ENCODE results near the gene DNER.
"Not testable (repeated sequence)": the region's sequence is repeated elsewhere in the genome, so short reads cannot be mapped to it uniquely, and the experiment has no call there.

Gene DNER

DNA sequence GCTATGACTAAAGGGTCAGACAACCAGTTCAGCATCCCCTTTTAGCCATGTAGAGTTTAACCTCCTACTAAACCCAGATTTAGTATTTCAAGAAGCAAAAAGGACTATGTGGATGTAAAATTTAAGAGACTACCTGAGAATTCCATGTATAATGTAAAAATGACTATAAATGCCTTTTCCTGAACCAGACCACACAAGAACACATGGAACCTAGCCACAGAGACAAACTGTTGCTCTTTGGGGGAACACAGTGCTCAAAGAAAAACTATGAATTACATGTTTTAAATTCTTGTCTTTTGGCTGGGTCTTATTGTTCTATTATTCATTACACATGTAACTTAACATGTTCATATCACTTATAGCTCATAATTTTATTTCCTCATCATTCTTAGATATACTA is 192.8 kb downstream of the DNER start:
- TF ChIP-seq CTCF (IDR thresholded peaks at IDR 0.05; ENCODE audit: low read depth, low read length, missing control alignments), result no peak

GRCh38 chr2:229520691-229521096 is 193.7 kb downstream of the DNER start:
- no peak for TF ChIP-seq CTCF (IDR thresholded peaks at IDR 0.05; ENCODE audit: low read depth, low read length, missing control alignments)
- DNase-seq (ENCODE audit: low read depth), result no peak
- H3K4me3 ChIP-seq (ENCODE audit: low read depth, low read length), result no peak overlapping the region
- in situ Hi-C loops (cut with HindIII; ENCODE audit: low sequenced_read_pairs), result no loop called here

More for the DNA sequence above, 192.8 kb downstream of the DNER start:
- DNase-seq (ENCODE audit: low read depth), result no peak
- no peak overlapping the region for H3K4me3 ChIP-seq (ENCODE audit: low read depth, low read length)
- in situ Hi-C loops (cut with HindIII; ENCODE audit: low sequenced_read_pairs), result no loop called here

DNA sequence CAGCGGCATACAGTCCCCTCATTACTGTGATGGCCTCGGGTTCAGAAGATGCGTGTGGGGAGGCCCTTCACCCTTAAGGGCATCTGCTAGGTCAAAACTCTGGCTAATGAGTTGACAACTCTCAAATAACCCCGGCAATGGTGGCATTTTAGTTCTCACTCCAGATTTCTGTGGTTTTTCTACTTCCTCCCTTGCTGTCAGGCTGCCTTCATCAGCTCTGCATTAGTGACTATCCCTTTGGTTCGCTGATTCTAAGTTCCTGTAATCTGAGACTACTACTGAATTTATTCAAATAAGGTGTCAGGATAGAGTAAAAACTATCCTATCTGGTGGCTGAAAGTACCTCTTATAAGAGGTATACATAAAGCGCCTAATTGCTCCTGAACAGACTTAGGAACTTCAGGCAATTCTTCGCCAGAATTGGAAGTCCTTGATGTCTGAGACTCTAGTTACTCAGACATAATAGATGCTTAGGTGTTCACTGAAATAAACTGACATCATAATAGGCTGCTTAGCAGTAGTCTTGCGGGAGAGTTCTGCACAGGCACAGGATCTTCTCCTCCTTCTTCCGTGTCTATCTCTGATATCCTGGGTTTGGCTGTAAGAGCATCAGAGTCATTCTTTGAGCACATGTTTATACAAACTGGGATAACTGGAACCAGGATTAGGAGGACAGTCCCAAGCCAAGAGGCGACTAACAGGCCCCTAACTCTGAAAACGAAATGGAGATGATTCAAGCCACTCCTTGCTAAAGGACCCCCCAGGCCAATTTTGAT is 194.5 kb downstream of the DNER start:
- no peak for TF ChIP-seq CTCF (IDR thresholded peaks at IDR 0.05; ENCODE audit: low read depth, low read length, missing control alignments)
- in situ Hi-C loops (cut with HindIII; ENCODE audit: low sequenced_read_pairs), result no loop called here
- no peak for DNase-seq (ENCODE audit: low read depth)
- no peak overlapping the region for H3K4me3 ChIP-seq (ENCODE audit: low read depth, low read length)

- no peak for TF ChIP-seq CTCF (IDR thresholded peaks at IDR 0.05; ENCODE audit: low read depth, low read length, missing control alignments)
- no peak for DNase-seq (ENCODE audit: low read depth)
- in situ Hi-C loops (cut with HindIII; ENCODE audit: low sequenced_read_pairs), result no loop called here
- H3K4me3 ChIP-seq (ENCODE audit: low read depth, low read length), result no peak overlapping the region
Measured at GRCh38 chr2:229514273-229514895, 200.0 kb downstream of the DNER start.

GRCh38 chr2:229511524-229511923 is 202.8 kb downstream of the DNER start:
- H3K4me3 ChIP-seq (ENCODE audit: low read depth, low read length), result no peak overlapping the region
- no peak for TF ChIP-seq CTCF (IDR thresholded peaks at IDR 0.05; ENCODE audit: low read depth, low read length, missing control alignments)
- peak; percentile 33 for DNase-seq (ENCODE audit: low read depth)
- in situ Hi-C loops (cut with HindIII; ENCODE audit: low sequenced_read_pairs), result no loop called here

DNA sequence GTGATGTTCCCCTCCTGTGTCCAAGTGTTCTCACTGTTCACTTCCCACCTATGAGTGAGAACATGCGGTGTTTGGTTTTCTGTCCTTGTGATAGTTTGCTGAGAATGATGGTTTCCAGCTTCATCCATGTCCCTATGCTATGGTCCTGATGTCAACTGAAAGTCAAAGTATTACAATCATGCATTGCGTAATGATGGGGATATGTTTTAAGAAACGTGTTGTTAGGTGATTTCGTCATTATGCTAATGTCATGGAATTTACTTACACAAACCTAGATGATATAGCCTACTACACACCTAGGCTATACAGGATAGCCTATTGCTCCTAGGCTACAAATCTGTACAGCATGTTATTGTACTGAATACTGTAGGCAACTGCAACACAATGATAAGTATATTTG is 207.7 kb downstream of the DNER start:
- DNase-seq (ENCODE audit: low read depth); H3K4me3 ChIP-seq (ENCODE audit: low read depth, low read length); in situ Hi-C loops (cut with HindIII; ENCODE audit: low sequenced_read_pairs): not testable (repeated sequence)

Measured in astrocyte of the cerebellum (primary cell).